Raji (cell line): ENCODE data around the gene SNX8.

Experiments
- POLR2A ChIP-seq: IDR thresholded peaks from 2 replicates; pipeline ENCODE4 v1.6.1; 2011; ENCODE audit warnings: low read depth, low read length, control low read depth; ENCODE audit not compliant: insufficient read depth

Gene SNX8

GRCh38 chr7:2301511-2301863 lies 12.8 kb downstream of the SNX8 start:
- no peak for TF ChIP-seq POLR2A

- TF ChIP-seq POLR2A = no peak
These were observed 14.2 kb downstream of the SNX8 start for GRCh38 chr7:2299870-2300512.

GRCh38 chr7:2299131-2299829 lies 15.0 kb downstream of the SNX8 start:
- no peak for TF ChIP-seq POLR2A

GRCh38 chr7:2296832-2297231 lies 17.4 kb downstream of the SNX8 start:
- no peak for TF ChIP-seq POLR2A

- no peak for TF ChIP-seq POLR2A
These were observed 18.2 kb downstream of the SNX8 start for GRCh38 chr7:2295936-2296620.

GRCh38 chr7:2290877-2291276 lies 23.4 kb downstream of the SNX8 start:
- TF ChIP-seq POLR2A = no peak

GRCh38 chr7:2289621-2290020 lies 24.6 kb downstream of the SNX8 start:
- no peak for TF ChIP-seq POLR2A

GRCh38 chr7:2289111-2289586 lies 25.1 kb downstream of the SNX8 start:
- no peak for TF ChIP-seq POLR2A

GRCh38 chr7:2288503-2288902 lies 25.7 kb downstream of the SNX8 start:
- no peak for TF ChIP-seq POLR2A

GRCh38 chr7:2287745-2288144 lies 26.5 kb downstream of the SNX8 start:
- TF ChIP-seq POLR2A = no peak

- no peak for TF ChIP-seq POLR2A
These were observed 31.2 kb downstream of the SNX8 start for GRCh38 chr7:2283074-2283473.

- no peak for TF ChIP-seq POLR2A
These were observed 32.0 kb downstream of the SNX8 start for GRCh38 chr7:2282185-2282751.

- no peak for TF ChIP-seq POLR2A
These were observed 32.7 kb downstream of the SNX8 start for GRCh38 chr7:2281541-2281940.

- no peak for TF ChIP-seq POLR2A
These were observed 33.8 kb downstream of the SNX8 start for GRCh38 chr7:2280424-2280823.

- TF ChIP-seq POLR2A = no peak
These were observed 34.3 kb downstream of the SNX8 start for GRCh38 chr7:2279896-2280295.

GRCh38 chr7:2278026-2278425 lies 36.2 kb downstream of the SNX8 start:
- no peak for TF ChIP-seq POLR2A
